ENCODE data around the gene FALEC. TPM values are rescaled to one million over a fixed set of nuclear protein-coding genes. Genes with fewer than 3 reads are reported as not detected.

Gene FALEC
- total and polyA plus RNA-seq, 4 donors: 1.2 to 1.6 (median 1.4) TPM; not detected in 1

DNA sequence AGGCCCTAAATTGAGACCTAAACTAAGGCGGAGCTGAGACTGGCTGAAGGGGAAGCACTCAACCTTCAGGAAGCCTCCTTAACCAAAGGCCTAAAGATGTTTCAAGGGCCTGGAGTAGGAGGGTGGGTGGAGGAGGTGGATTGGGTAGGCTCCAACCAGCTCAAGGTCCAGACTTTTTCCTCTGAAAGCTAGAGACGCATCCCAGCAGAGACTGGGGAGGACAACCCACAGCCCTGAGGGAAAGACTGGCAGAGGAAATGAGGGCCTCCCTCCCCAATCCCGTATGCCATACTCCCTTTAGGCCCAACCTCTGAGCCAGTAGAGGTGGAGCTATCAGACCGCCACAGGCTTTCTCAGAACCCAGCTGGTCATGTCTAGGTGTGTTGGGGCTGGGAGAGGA, 6.6 kb upstream of the FALEC start:
- no peak overlapping the region for H3K27ac ChIP-seq (ENCODE audit: low read depth, low read length)
- peaks cover 79% of the 10 kb centered on the region for H3K36me3 ChIP-seq (ENCODE audit: control insufficient read depth, insufficient read depth, low read length)
- peaks cover 9% of the 10 kb centered on the region for H3K4me1 ChIP-seq (ENCODE audit: control insufficient read depth, insufficient read depth, low read length)
- no peak for DNase-seq (ENCODE audit: low read depth in 4 of 6, low spot score in 6 of 6)
- no peaks in the 10 kb centered on the region for H3K27me3 ChIP-seq (ENCODE audit: control insufficient read depth, insufficient read depth, low read length)
- H3K4me3 ChIP-seq (ENCODE audit: low read depth, low read length): no peak overlapping the region
- 100% methylated on average over 1 of the region's 4 CpGs for WGBS (ENCODE audit: insufficient coverage)
- H3K9me3 ChIP-seq (ENCODE audit: control insufficient read depth, insufficient read depth, low read length): no peaks in the 10 kb centered on the region

DNA sequence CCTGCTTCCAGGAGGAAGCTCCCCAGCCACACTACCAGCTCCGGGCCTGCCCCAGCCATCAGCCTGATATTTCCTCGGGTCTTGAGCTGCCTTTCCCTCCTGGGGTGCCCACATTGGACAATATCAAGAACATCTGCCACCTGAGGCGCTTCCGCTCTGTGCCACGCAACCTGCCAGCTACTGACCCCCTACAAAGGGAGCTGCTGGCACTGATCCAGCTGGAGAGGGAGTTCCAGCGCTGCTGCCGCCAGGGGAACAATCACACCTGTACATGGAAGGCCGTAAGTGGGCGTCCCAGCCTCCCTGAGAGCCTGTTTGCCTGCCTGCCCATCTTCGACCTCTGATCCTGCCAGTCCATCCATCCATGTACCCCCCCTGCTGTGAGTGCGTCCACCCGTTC, 4.0 kb upstream of the FALEC start:
- peaks cover 26% of the 10 kb centered on the region for H3K4me1 ChIP-seq (ENCODE audit: control insufficient read depth, insufficient read depth, low read length)
- H3K4me3 ChIP-seq (ENCODE audit: low read depth, low read length): no peak overlapping the region
- DNase-seq (ENCODE audit: low read depth in 4 of 6, low spot score in 6 of 6): no peak
- no peak overlapping the region for H3K27ac ChIP-seq (ENCODE audit: low read depth, low read length)
- no peaks in the 10 kb centered on the region for H3K27me3 ChIP-seq (ENCODE audit: control insufficient read depth, insufficient read depth, low read length)
- 79% methylated on average over 12 of the region's 12 CpGs for WGBS (ENCODE audit: insufficient coverage)
- H3K36me3 ChIP-seq (ENCODE audit: control insufficient read depth, insufficient read depth, low read length): peaks cover 55% of the 10 kb centered on the region
- H3K9me3 ChIP-seq (ENCODE audit: control insufficient read depth, insufficient read depth, low read length): no peaks in the 10 kb centered on the region

GRCh38 chr1:150511985-150512660, 3.4 kb upstream of the FALEC start:
- DNase-seq (ENCODE audit: low read depth in 4 of 6, low spot score in 6 of 6): no peak
- Histone ChIP-seq H3K36me3 (ENCODE audit: control insufficient read depth, insufficient read depth, low read length) (peaks cover 50% of the 10 kb centered on the region), H3K27ac (ENCODE audit: low read depth, low read length) (no peak overlapping the region), H3K4me3 (ENCODE audit: low read depth, low read length) (no peak overlapping the region), H3K4me1 (ENCODE audit: control insufficient read depth, insufficient read depth, low read length) (peaks cover 29% of the 10 kb centered on the region), H3K9me3 (ENCODE audit: control insufficient read depth, insufficient read depth, low read length) (no peaks in the 10 kb centered on the region), H3K27me3 (ENCODE audit: control insufficient read depth, insufficient read depth, low read length) (no peaks in the 10 kb centered on the region)
- WGBS (ENCODE audit: insufficient coverage): 96% methylated on average over 17 of the region's 17 CpGs

DNA sequence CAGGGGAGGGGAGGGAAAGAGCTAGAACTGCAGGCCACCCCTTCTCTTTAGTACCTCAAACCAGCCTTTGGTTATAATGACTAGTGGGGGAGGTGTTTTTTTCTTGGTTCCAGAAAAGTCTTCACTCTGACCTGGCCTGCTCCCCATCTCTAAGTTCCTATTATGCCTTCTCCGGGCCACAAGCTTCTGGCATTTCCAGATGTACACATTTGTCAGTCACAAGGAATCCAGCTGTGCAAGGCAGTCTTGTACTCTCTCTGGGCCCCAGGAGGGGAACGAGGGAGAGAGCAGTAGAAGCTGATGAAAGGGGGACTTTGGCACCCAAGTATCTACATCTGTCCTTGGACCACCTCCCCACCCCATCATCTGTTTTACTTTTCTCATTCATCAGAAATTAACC, 2.7 kb upstream of the FALEC start:
- no peak for DNase-seq (ENCODE audit: low read depth in 4 of 6, low spot score in 6 of 6)
- peaks cover 28% of the 10 kb centered on the region for H3K4me1 ChIP-seq (ENCODE audit: control insufficient read depth, insufficient read depth, low read length)
- H3K27ac ChIP-seq (ENCODE audit: low read depth, low read length): no peak overlapping the region
- H3K4me3 ChIP-seq (ENCODE audit: low read depth, low read length): no peak overlapping the region
- no peaks in the 10 kb centered on the region for H3K9me3 ChIP-seq (ENCODE audit: control insufficient read depth, insufficient read depth, low read length)
- H3K36me3 ChIP-seq (ENCODE audit: control insufficient read depth, insufficient read depth, low read length): peaks cover 45% of the 10 kb centered on the region
- H3K27me3 ChIP-seq (ENCODE audit: control insufficient read depth, insufficient read depth, low read length): no peaks in the 10 kb centered on the region
- WGBS (ENCODE audit: insufficient coverage): 80% methylated on average over 1 of the region's 2 CpGs

GRCh38 chr1:150513351-150513791, 2.2 kb upstream of the FALEC start:
- H3K27ac ChIP-seq (ENCODE audit: low read depth, low read length): no peak overlapping the region
- no peaks in the 10 kb centered on the region for H3K9me3 ChIP-seq (ENCODE audit: control insufficient read depth, insufficient read depth, low read length)
- WGBS (ENCODE audit: insufficient coverage): 73% methylated on average over 7 of the region's 7 CpGs
- DNase-seq (ENCODE audit: low read depth in 4 of 6, low spot score in 6 of 6): no peak
- H3K4me1 ChIP-seq (ENCODE audit: control insufficient read depth, insufficient read depth, low read length): peaks cover 23% of the 10 kb centered on the region
- H3K36me3 ChIP-seq (ENCODE audit: control insufficient read depth, insufficient read depth, low read length): peaks cover 40% of the 10 kb centered on the region
- H3K27me3 ChIP-seq (ENCODE audit: control insufficient read depth, insufficient read depth, low read length): no peaks in the 10 kb centered on the region
- no peak overlapping the region for H3K4me3 ChIP-seq (ENCODE audit: low read depth, low read length)

- no peak for DNase-seq (ENCODE audit: low read depth in 4 of 6, low spot score in 6 of 6)
- no peak overlapping the region for H3K27ac ChIP-seq (ENCODE audit: low read depth, low read length)
- no peak overlapping the region for H3K4me3 ChIP-seq (ENCODE audit: low read depth, low read length)
- H3K27me3 ChIP-seq (ENCODE audit: control insufficient read depth, insufficient read depth, low read length): no peaks in the 10 kb centered on the region
- peaks cover 20% of the 10 kb centered on the region for H3K4me1 ChIP-seq (ENCODE audit: control insufficient read depth, insufficient read depth, low read length)
- 95% methylated on average over 9 of the region's 9 CpGs for WGBS (ENCODE audit: insufficient coverage)
- H3K9me3 ChIP-seq (ENCODE audit: control insufficient read depth, insufficient read depth, low read length): no peaks in the 10 kb centered on the region
- H3K36me3 ChIP-seq (ENCODE audit: control insufficient read depth, insufficient read depth, low read length): peaks cover 34% of the 10 kb centered on the region
These were observed 1.3 kb upstream of the FALEC start for GRCh38 chr1:150514260-150514659.

DNA sequence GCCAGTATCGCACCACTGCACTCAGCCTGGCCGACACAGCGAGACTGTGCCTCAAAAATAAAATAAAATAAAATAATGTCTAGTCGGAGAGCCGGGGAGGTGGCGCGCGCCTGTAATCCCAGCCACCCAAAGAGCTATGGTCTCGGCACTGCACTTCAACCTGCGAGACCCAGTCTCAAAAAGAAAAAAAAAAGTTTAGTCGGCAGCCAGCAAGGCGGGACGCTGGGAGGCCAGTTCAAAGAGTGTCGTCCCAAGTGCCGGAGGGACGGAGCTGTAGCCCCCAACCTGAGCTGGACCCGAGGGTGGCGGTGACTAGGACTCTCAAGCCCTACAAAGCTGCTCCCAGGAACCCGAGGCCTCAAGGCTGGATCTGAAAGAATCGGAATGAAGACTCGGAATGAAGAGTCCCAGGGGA, 632 bp upstream of the FALEC start:
- DNase-seq (ENCODE audit: low read depth in 4 of 6, low spot score in 6 of 6): no peak
- H3K4me3 ChIP-seq (ENCODE audit: low read depth, low read length): peak overlapping the region; percentile 87
- peaks cover 20% of the 10 kb centered on the region for H3K4me1 ChIP-seq (ENCODE audit: control insufficient read depth, insufficient read depth, low read length)
- H3K27me3 ChIP-seq (ENCODE audit: control insufficient read depth, insufficient read depth, low read length): no peaks in the 10 kb centered on the region
- H3K9me3 ChIP-seq (ENCODE audit: control insufficient read depth, insufficient read depth, low read length): no peaks in the 10 kb centered on the region
- peak overlapping the region; percentile 90 for H3K27ac ChIP-seq (ENCODE audit: low read depth, low read length)
- 15% methylated on average over 18 of the region's 21 CpGs for WGBS (ENCODE audit: insufficient coverage)
- peaks cover 28% of the 10 kb centered on the region for H3K36me3 ChIP-seq (ENCODE audit: control insufficient read depth, insufficient read depth, low read length)

DNA sequence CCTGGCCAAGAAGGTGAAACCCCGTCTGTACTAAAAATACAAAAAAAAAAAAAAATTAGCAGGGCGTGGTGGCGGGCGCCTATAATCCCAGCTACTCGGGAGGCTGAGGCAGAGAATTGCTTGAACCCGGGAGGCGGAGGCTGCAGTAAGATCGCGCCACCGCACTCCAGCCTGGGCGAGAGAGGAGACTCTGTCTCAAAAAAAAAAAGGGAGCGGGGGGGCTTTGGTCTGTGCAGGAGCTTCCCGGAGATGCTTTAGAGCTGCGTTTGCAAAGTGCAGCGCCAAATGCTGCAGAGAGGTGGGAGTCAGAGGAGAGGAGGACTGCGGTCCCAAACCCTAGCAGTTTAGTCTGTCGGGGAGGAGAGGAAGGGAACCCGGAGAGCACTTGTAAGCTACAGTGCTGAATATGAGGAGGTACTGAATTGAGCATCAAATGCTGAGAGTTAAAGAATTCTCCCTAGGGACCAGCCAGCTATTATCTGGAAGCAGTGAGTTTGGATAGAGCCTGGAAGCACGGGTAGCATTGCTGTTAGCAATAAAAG, 569 bp downstream of the FALEC start:
- Histone ChIP-seq H3K27ac (ENCODE audit: low read depth, low read length) (peak overlapping the region; percentile 82), H3K27me3 (ENCODE audit: control insufficient read depth, insufficient read depth, low read length) (no peaks in the 10 kb centered on the region), H3K36me3 (ENCODE audit: control insufficient read depth, insufficient read depth, low read length) (peaks cover 17% of the 10 kb centered on the region), H3K4me3 (ENCODE audit: low read depth, low read length) (peak overlapping the region; percentile 87), H3K9me3 (ENCODE audit: control insufficient read depth, insufficient read depth, low read length) (no peaks in the 10 kb centered on the region), H3K4me1 (ENCODE audit: control insufficient read depth, insufficient read depth, low read length) (peaks cover 20% of the 10 kb centered on the region)
- WGBS (ENCODE audit: insufficient coverage): 1% methylated on average over 17 of the region's 19 CpGs
- peak in 2 of 6 donors; percentile 63 to 72 for DNase-seq (ENCODE audit: low read depth in 4 of 6, low spot score in 6 of 6)

GRCh38 chr1:150516616-150517015, 1.1 kb downstream of the FALEC start:
- Histone ChIP-seq H3K36me3 (ENCODE audit: control insufficient read depth, insufficient read depth, low read length) (peaks cover 12% of the 10 kb centered on the region), H3K27ac (ENCODE audit: low read depth, low read length) (no peak overlapping the region)

More at GRCh38 chr1:150516616-150517015, 1.1 kb downstream of the FALEC start:
- Histone ChIP-seq H3K27me3 (ENCODE audit: control insufficient read depth, insufficient read depth, low read length) (no peaks in the 10 kb centered on the region), H3K4me3 (ENCODE audit: low read depth, low read length) (peak overlapping the region; percentile 87), H3K9me3 (ENCODE audit: control insufficient read depth, insufficient read depth, low read length) (no peaks in the 10 kb centered on the region), H3K4me1 (ENCODE audit: control insufficient read depth, insufficient read depth, low read length) (peaks cover 20% of the 10 kb centered on the region)
- WGBS (ENCODE audit: insufficient coverage): no CpG with 5 or more reads among the region's 4 CpGs
- DNase-seq (ENCODE audit: low read depth in 4 of 6, low spot score in 6 of 6): peak in 1 of 6 donors; percentile 28

Measured in spinal cord (tissue), 10 donors.